Measurements from ENCODE around the gene SCN9A. TPM values are rescaled to one million over a fixed set of nuclear protein-coding genes. Genes with fewer than 3 reads are reported as not detected.
A peak's percentile ranks its signal among the peaks of the same experiment; 100 is the strongest.

Gene SCN9A
- total and polyA plus RNA-seq, 9 of the 15 experiments (the other 6 are each of a cell fraction or from before 2014, with no cell fraction given) = 1.4 to 22.8 (median 7.1) TPM

GRCh38 chr2:166357068-166357949, 18.4 kb downstream of the SCN9A start (continued):
- TF ChIP-seq MGA (IDR thresholded peaks at IDR 0.05) (peak; percentile 40), SRF (CRISPR knock-in tag; IDR thresholded peaks at IDR 0.05) (peak; percentile 98 to 100), KDM1A (IDR thresholded peaks at IDR 0.05) (peak; percentile 65 to 68; a peak in 3 of 4 replicates), CTCFL (IDR thresholded peaks at IDR 0.05; ENCODE audit: borderline replicate concordance, insufficient read depth, low read depth, low read length, poor library complexity, severe bottlenecking) (no peak), ZC3H11A (IDR thresholded peaks at IDR 0.05; ENCODE audit: low read depth, low read length) (no peak), SMAD4 (CRISPR knock-in tag; conservative IDR thresholded peaks at IDR 0.05) (0 out of 2 replicates have a peak, but pooled peaks have one; percentile 6), ZNF280B (CRISPR knock-in tag; IDR thresholded peaks at IDR 0.05) (0 out of 2 replicates have a peak, but pooled peaks have one; percentile 21), TAF7 (tag; IDR thresholded peaks at IDR 0.05) (0 out of 2 replicates have a peak, but pooled peaks have one; percentile 21)
